CD14-positive monocyte (primary cell): ENCODE data around the gene PLIN1. TPM values are rescaled to one million over a fixed set of nuclear protein-coding genes. Genes with fewer than 3 reads are reported as not detected.

Experiments used
- DNase-seq, 3 donors: peaks; one replicate each; pipeline ENCODE4 v3.0.0-alpha.2; 2011 to 2022
- H2AFZ ChIP-seq: 2 replicates; pipeline ENCODE4 v1.6.0; 2012; ENCODE audit warnings: mild to moderate bottlenecking, low read depth, low read length, inconsistent platforms; ENCODE audit not compliant: insufficient read depth, poor library complexity, severe bottlenecking
- H3K27ac ChIP-seq, 2 donors: 1 replicate in 1 of 2; 2 replicates in 1 of 2; pipeline ENCODE4 v1.5.1; 2012 to 2013; ENCODE audit warnings: low read length in 2 of 2, control low read depth in 1 of 2, inconsistent platforms in 1 of 2, low read depth in 1 of 2, mild to moderate bottlenecking in 1 of 2
- H3K27me3 ChIP-seq, 2 donors: one replicate each; pipeline versions ENCODE4 v1.6.0 to v1.6.1; 2011 to 2013; ENCODE audit warnings: low read length in 2 of 2; ENCODE audit not compliant: control insufficient read depth in 2 of 2, insufficient read depth in 2 of 2
- H3K36me3 ChIP-seq, 2 donors: replicated peaks in 1 of 2; 1 replicate in 1 of 2; 2 replicates in 1 of 2; pipeline versions ENCODE4 v1.5.1 to v1.6.1; 2012 to 2013; ENCODE audit warnings: low read length in 2 of 2, control low read depth in 1 of 2, inconsistent platforms in 1 of 2, mild to moderate bottlenecking in 1 of 2; ENCODE audit not compliant: insufficient read depth in 2 of 2, control insufficient read depth in 1 of 2
- H3K4me1 ChIP-seq, 2 donors: 1 replicate in 1 of 2; 2 replicates in 1 of 2; pipeline versions ENCODE4 v1.5.1 to v1.6.1; 2012 to 2013; ENCODE audit warnings: low read length in 2 of 2, control low read depth in 1 of 2, inconsistent platforms in 1 of 2, mild to moderate bottlenecking in 1 of 2, moderate library complexity in 1 of 2; ENCODE audit not compliant: insufficient read depth in 2 of 2, control insufficient read depth in 1 of 2
- H3K4me2 ChIP-seq: replicated peaks from 2 replicates; pipeline ENCODE3; 2012; ENCODE audit warnings: low read length, moderate library complexity, mild to moderate bottlenecking; ENCODE audit not compliant: poor library complexity, severe bottlenecking; ENCODE audit errors: extremely low read depth
- H3K4me3 ChIP-seq, 3 experiments: fragments of 200-600 bp in 1 of 3; sonication (generic) in 1 of 3; replicated peaks in 1 of 3; 1 replicate in 2 of 3; 2 replicates in 1 of 3; pipeline ENCODE4 v1.5.1; 2011 to 2013; ENCODE audit warnings: low read length in 3 of 3, mild to moderate bottlenecking in 3 of 3, control low read depth in 2 of 3, low read depth in 2 of 3, inconsistent platforms in 1 of 3, moderate library complexity in 1 of 3
- H3K79me2 ChIP-seq: 2 replicates; pipeline ENCODE4 v1.6.0; 2012; ENCODE audit warnings: mild to moderate bottlenecking, control low read depth, inconsistent platforms, low read length, moderate library complexity; ENCODE audit not compliant: insufficient read depth
- H3K9ac ChIP-seq: 2 replicates; pipeline ENCODE4 v1.6.0; 2017; ENCODE audit warnings: low read length, mild to moderate bottlenecking; ENCODE audit not compliant: insufficient read depth, poor library complexity, severe bottlenecking
- H3K9me3 ChIP-seq, 2 donors: replicated peaks in 1 of 2; 1 replicate in 1 of 2; 2 replicates in 1 of 2; pipeline versions ENCODE4 v1.5.1 to v1.6.1; 2012 to 2013; ENCODE audit warnings: low read length in 2 of 2, control low read depth in 1 of 2; ENCODE audit not compliant: control insufficient read depth in 1 of 2, insufficient read depth in 1 of 2
- H4K20me1 ChIP-seq: 2 replicates; pipeline ENCODE4 v1.6.0; 2012; ENCODE audit warnings: mild to moderate bottlenecking, low read length, control low read depth, moderate library complexity; ENCODE audit not compliant: insufficient read depth
- H3K27ac Mint-ChIP-seq, 7 donors: one replicate each; pipeline ENCODE4 v1.8.0; 2020; ENCODE audit warnings: mild to moderate bottlenecking in 7 of 7, mixed read lengths in 7 of 7, moderate library complexity in 6 of 7, inconsistent platforms in 2 of 7
- H3K27me3 Mint-ChIP-seq, 3 donors: one replicate each; pipeline ENCODE4 v1.8.0; 2021 to 2022; ENCODE audit warnings: low read depth in 3 of 3, mild to moderate bottlenecking in 3 of 3, mixed read lengths in 3 of 3, moderate library complexity in 3 of 3, inconsistent platforms in 1 of 3
- H3K36me3 Mint-ChIP-seq, 2 donors: one replicate each; pipeline ENCODE4 v1.8.0; 2020; ENCODE audit warnings: mixed read lengths in 2 of 2, inconsistent platforms in 1 of 2, mild to moderate bottlenecking in 1 of 2
- H3K4me1 Mint-ChIP-seq: one replicate; pipeline ENCODE4 v1.8.0; 2020; ENCODE audit warnings: mild to moderate bottlenecking, mixed read lengths
- H3K4me3 Mint-ChIP-seq, 2 donors: one replicate each; pipeline ENCODE4 v1.8.0; 2020; ENCODE audit warnings: mild to moderate bottlenecking in 2 of 2, mixed read lengths in 2 of 2, moderate library complexity in 1 of 2
- H3K9me3 Mint-ChIP-seq, 7 donors: one replicate each; pipeline ENCODE4 v1.8.0; 2020 to 2022; ENCODE audit warnings: mixed read lengths in 7 of 7, mild to moderate bottlenecking in 6 of 7, moderate library complexity in 6 of 7, inconsistent platforms in 2 of 7
- CTCF ChIP-seq: fragments of 200-600 bp; IDR thresholded peaks from one replicate; pipeline ENCODE4 v1.8.0; 2022; ENCODE audit warnings: antibody characterized with exemption, mild to moderate bottlenecking
- WGBS: methylation state at CpG from one replicate; pipeline ENCODE4 v1.1.5; 2013; ENCODE audit warnings: missing lambda C conversion rate; ENCODE audit not compliant: insufficient coverage; 5-methylcytosine and 5-hydroxymethylcytosine counted together
- intact Hi-C, 2 donors: fragments of 100-400 bp; cut with micrococcal nuclease; formaldehyde crosslinking; loops; one replicate each; pipeline versions ENCODE4 v1.15.0 to v1.15.1; 2023
- polyA plus RNA-seq, 3 donors: library from polyadenylated mRNA; depleted of rRNA in 1 of 3; unstranded in 2 of 3; stranded (reverse) in 1 of 3; fragments of 300-500 nt in 2 of 3; fragments of >200 nt in 1 of 3; fragmentation: Illumina TruSeq in 2 of 3; gene quantifications; 1 replicate in 2 of 3; 2 replicates in 1 of 3; pipeline ENCODE4 v1.2.3, GENCODE V29; 2012 to 2021

The PLIN1 gene
- polyA plus RNA-seq, 3 donors = 0.12 TPM; not detected in 2

- Histone ChIP-seq H3K36me3 (peaks cover 23 to 29% of the 10 kb centered on the region in 2 donors), H3K9ac (no peak overlapping the region), H3K4me3 (no peak overlapping the region), H2AFZ (no peak overlapping the region), H3K9me3 (peaks cover 9 to 51% of the 10 kb centered on the region in 2 donors), H3K27ac (no peak overlapping the region), H3K4me1 (no peaks in the 10 kb centered on the region), H3K27me3 (no peaks in the 10 kb centered on the region), H3K79me2 (no peaks in the 10 kb centered on the region), H3K4me2 (no peak overlapping the region), H4K20me1 (no peaks in the 10 kb centered on the region)
- 95% methylated on average over 23 of the region's 23 CpGs for WGBS
- intact Hi-C loops = no loop called here
- Mint-ChIP-seq H3K4me3 (no peak overlapping the region), H3K4me1 (no peaks in the 10 kb centered on the region), H3K27ac (no peak overlapping the region), H3K9me3 (peaks cover 36 to 54% (median 49%) of the 10 kb centered on the region in 7 donors), H3K36me3 (peaks cover 26 to 33% of the 10 kb centered on the region in 2 donors), H3K27me3 (peaks cover 1 to 3% (median 1%) of the 10 kb centered on the region in 3 donors)
- no peak for DNase-seq
- TF ChIP-seq CTCF = no peak
These were observed 45.6 kb downstream of the PLIN1 start for GRCh38 chr15:89633585-89633984.

DNA sequence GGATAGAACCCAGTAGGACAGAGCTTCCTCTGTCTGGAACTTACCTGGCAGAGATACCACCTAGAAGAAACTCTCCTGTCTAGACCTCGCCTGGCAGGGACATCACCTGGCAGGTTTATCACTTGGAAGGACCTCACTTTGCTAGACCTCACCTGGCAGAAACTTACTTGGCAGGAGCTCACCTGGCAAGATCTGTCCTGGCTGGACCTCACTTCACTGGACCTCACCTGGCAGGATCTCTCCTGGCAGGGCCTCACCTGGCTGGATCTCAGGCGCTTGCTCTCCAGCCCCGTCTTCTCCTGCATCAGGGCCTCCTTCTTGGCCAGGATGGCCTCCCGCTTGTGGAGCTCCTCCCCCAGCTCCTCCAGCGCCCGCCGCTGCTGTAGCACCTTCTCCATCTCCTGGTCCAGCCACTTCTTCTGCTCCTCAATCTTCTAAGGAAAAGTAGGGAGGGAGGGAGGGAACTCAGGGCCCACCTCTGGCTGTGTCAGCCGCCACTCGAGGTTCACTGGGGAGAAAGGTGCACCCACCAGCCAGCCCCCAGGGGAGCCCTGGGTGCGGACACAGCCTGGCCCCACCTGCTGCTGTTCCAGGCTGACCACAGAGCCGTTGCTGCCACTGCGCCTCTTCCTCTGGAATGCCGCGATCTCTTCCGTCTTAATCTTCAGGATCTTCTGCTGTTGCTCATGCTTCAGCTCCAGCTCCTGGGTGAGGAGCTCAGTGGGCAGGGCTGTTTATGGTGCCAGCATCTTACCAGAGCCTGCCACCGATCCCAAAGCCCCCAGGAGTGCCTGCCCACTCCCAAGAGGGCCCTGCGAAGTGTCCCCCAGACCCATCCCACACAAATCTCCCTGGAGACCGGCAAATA is 46.4 kb downstream of the PLIN1 start:
- 97% methylated on average over 14 of the region's 18 CpGs for WGBS
- no peak for DNase-seq
- H3K27me3 ChIP-seq = no peaks in the 10 kb centered on the region
- H3K4me1 Mint-ChIP-seq = no peaks in the 10 kb centered on the region
- peaks cover 1 to 3% (median 1%) of the 10 kb centered on the region in 3 donors for H3K27me3 Mint-ChIP-seq
- no peak overlapping the region for H3K4me3 ChIP-seq
- no peaks in the 10 kb centered on the region for H4K20me1 ChIP-seq
- H3K9me3 Mint-ChIP-seq = peaks cover 36 to 54% (median 49%) of the 10 kb centered on the region in 7 donors
- no peaks in the 10 kb centered on the region for H3K79me2 ChIP-seq
- no peak for TF ChIP-seq CTCF
- intact Hi-C loops = no loop called here
- no peak overlapping the region for H3K27ac Mint-ChIP-seq
- no peak overlapping the region for H3K4me3 Mint-ChIP-seq
- no peak overlapping the region for H3K4me2 ChIP-seq
- H3K36me3 Mint-ChIP-seq = peaks cover 30 to 41% of the 10 kb centered on the region in 2 donors
- H3K9me3 ChIP-seq = peaks cover 9 to 56% of the 10 kb centered on the region in 2 donors
- H3K27ac ChIP-seq = no peak overlapping the region
- no peak overlapping the region for H3K9ac ChIP-seq
- peaks cover 31 to 37% of the 10 kb centered on the region in 2 donors for H3K36me3 ChIP-seq
- H3K4me1 ChIP-seq = no peaks in the 10 kb centered on the region
- H2AFZ ChIP-seq = no peak overlapping the region
